ENCODE data around the gene DNAH2. TPM values are rescaled to one million over a fixed set of nuclear protein-coding genes. Genes with fewer than 3 reads are reported as not detected.

DNAH2 gene
- total RNA-seq, 2 experiments from 2014 or later = not detected

DNA sequence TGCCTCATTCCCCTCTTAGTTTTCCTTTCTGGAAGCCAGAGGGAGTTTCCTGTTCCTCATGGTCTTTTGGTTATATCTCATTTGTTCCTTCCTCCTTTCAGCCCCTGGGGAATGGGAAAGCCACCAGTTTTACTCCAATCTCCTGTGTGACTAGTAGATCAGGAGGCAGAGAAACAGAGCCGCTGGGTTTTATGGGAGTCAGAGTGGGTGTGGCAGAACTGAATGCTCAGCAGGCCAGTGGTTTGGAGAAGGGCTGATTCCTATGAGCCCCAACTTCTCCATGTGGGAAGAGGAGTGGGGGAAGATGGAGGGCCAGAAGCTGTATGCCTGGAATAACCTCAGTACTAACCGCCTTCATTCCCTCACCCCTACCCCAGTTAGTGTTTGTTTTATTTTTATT lies 4.1 kb downstream of the DNAH2 start:
- H3K9me2 ChIP-seq (ENCODE audit: insufficient read depth, low read length) = no peaks in the 10 kb centered on the region
- no peaks in the 10 kb centered on the region for H3K9me3 ChIP-seq (ENCODE audit: low read length)
- intact Hi-C loops (cut with micrococcal nuclease; ENCODE audit: unreplicated experiment) = no loop called here
- no peak for DNase-seq (ENCODE audit: low spot score)
- no peaks in the 10 kb centered on the region for H3K4me1 ChIP-seq (ENCODE audit: insufficient read depth, low read length, poor library complexity, severe bottlenecking)
- no peaks in the 10 kb centered on the region for H3K79me2 ChIP-seq (ENCODE audit: insufficient read depth, low read depth, low read length)
- no peak overlapping the region for H3K4me2 ChIP-seq (ENCODE audit: low read length)
- TF ChIP-seq EZH2phosphoT487 (IDR thresholded peaks at IDR 0.05; ENCODE audit: borderline replicate concordance, low read depth, low read length) (no peak), CTCF (conservative IDR thresholded peaks at IDR 0.05; ENCODE audit: low read length) (no peak)
- H3K4me3 ChIP-seq (ENCODE audit: low read depth, low read length, poor library complexity, severe bottlenecking) = no peak overlapping the region
- POLR2A ChIA-PET = no interaction called here
- no peak overlapping the region for H3K27ac ChIP-seq (ENCODE audit: low read depth, low read length, poor library complexity, severe bottlenecking)
- CTCF ChIA-PET (ENCODE audit: unreplicated experiment) = no interaction called here
- no TSS peak for BruUV-seq (replicated peaks)
- H3K36me3 ChIP-seq (ENCODE audit: insufficient read depth, low read length) = no peaks in the 10 kb centered on the region
- no peaks in the 10 kb centered on the region for H4K20me1 ChIP-seq (ENCODE audit: insufficient read depth, low read length)
- no peak overlapping the region for H2AFZ ChIP-seq (ENCODE audit: low read length)

DNA sequence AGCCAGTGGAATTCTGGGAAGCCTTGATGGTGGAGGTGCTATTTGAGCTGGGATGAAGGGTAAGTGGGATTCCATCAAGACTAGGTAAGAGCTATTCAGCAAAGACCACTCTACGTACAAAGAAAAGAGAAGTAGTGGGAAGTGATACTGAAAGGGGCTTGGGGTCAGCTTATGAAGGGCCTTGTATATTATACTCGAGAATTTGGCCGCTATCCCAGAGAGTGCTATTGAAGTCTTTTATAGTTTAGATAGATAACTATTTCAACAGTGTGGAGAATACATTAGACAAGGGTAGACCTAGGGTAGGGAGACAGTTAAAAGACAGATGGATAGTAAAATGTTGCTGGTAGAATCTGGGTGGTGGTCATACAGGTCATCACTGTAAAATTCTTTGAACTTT lies 10.3 kb downstream of the DNAH2 start:
- ChIA-PET POLR2A (no interaction called here), CTCF (ENCODE audit: unreplicated experiment) (no interaction called here)
- H3K4me1 ChIP-seq (ENCODE audit: insufficient read depth, low read length, poor library complexity, severe bottlenecking) = no peaks in the 10 kb centered on the region
- DNase-seq (ENCODE audit: low spot score) = no peak
- intact Hi-C loops (cut with micrococcal nuclease; ENCODE audit: unreplicated experiment) = no loop called here
- no peak overlapping the region for H3K27ac ChIP-seq (ENCODE audit: low read depth, low read length, poor library complexity, severe bottlenecking)
- no peak overlapping the region for H3K4me3 ChIP-seq (ENCODE audit: low read depth, low read length, poor library complexity, severe bottlenecking)
- TF ChIP-seq EZH2phosphoT487 (IDR thresholded peaks at IDR 0.05; ENCODE audit: borderline replicate concordance, low read depth, low read length) (no peak), CTCF (conservative IDR thresholded peaks at IDR 0.05; ENCODE audit: low read length) (no peak)
- H3K9me2 ChIP-seq (ENCODE audit: insufficient read depth, low read length) = no peaks in the 10 kb centered on the region
- no peaks in the 10 kb centered on the region for H3K36me3 ChIP-seq (ENCODE audit: insufficient read depth, low read length)
- no peaks in the 10 kb centered on the region for H3K9me3 ChIP-seq (ENCODE audit: low read length)
- H2AFZ ChIP-seq (ENCODE audit: low read length) = no peak overlapping the region
- H3K79me2 ChIP-seq (ENCODE audit: insufficient read depth, low read depth, low read length) = no peaks in the 10 kb centered on the region
- H4K20me1 ChIP-seq (ENCODE audit: insufficient read depth, low read length) = no peaks in the 10 kb centered on the region
- BruUV-seq (replicated peaks) = no TSS peak
- no peak overlapping the region for H3K4me2 ChIP-seq (ENCODE audit: low read length)

GRCh38 chr17:7729816-7730215 lies 12.3 kb downstream of the DNAH2 start:
- Histone ChIP-seq H3K9me3 (ENCODE audit: low read length) (no peaks in the 10 kb centered on the region), H3K9me2 (ENCODE audit: insufficient read depth, low read length) (no peaks in the 10 kb centered on the region), H3K4me1 (ENCODE audit: insufficient read depth, low read length, poor library complexity, severe bottlenecking) (no peaks in the 10 kb centered on the region), H3K4me3 (ENCODE audit: low read depth, low read length, poor library complexity, severe bottlenecking) (no peak overlapping the region), H3K79me2 (ENCODE audit: insufficient read depth, low read depth, low read length) (no peaks in the 10 kb centered on the region), H3K4me2 (ENCODE audit: low read length) (no peak overlapping the region), H4K20me1 (ENCODE audit: insufficient read depth, low read length) (no peaks in the 10 kb centered on the region), H2AFZ (ENCODE audit: low read length) (no peak overlapping the region), H3K27ac (ENCODE audit: low read depth, low read length, poor library complexity, severe bottlenecking) (no peak overlapping the region), H3K36me3 (ENCODE audit: insufficient read depth, low read length) (no peaks in the 10 kb centered on the region)
- CTCF ChIA-PET (ENCODE audit: unreplicated experiment) = no interaction called here
- TF ChIP-seq CTCF (conservative IDR thresholded peaks at IDR 0.05; ENCODE audit: low read length) (no peak), EZH2phosphoT487 (IDR thresholded peaks at IDR 0.05; ENCODE audit: borderline replicate concordance, low read depth, low read length) (no peak)
- BruUV-seq (replicated peaks) = no TSS peak
- DNase-seq (ENCODE audit: low spot score) = peak; percentile 24
- intact Hi-C loops (cut with micrococcal nuclease; ENCODE audit: unreplicated experiment) = no loop called here
- POLR2A ChIA-PET = interaction anchor here (0.6 to 0.7 kb wide), 3 partner anchors 51 to 226 kb away, joined by 3 to 4 read pairs (median 4); no protein-coding TSS in a partner anchor
